ENCODE data around the gene HK1. TPM values are rescaled to one million over a fixed set of nuclear protein-coding genes. Genes with fewer than 3 reads are reported as not detected.
"Not testable (repeated sequence)": the region's sequence is repeated elsewhere in the genome, so short reads cannot be mapped to it uniquely, and the experiment has no call there.

HK1 gene
- total and polyA plus RNA-seq, 3 experiments from 2014 or later: 144 to 153 (median 151) TPM

GRCh38 chr10:69276503-69276902 is 1.8 kb upstream of the HK1 start:
- Histone ChIP-seq H3K27me3 (ENCODE audit: insufficient read depth, low read length, poor library complexity, severe bottlenecking) (no peaks in the 10 kb centered on the region), H3K27ac (ENCODE audit: low read depth, low read length) (no peak overlapping the region), H3K36me3 (ENCODE audit: insufficient read depth, low read length) (no peaks in the 10 kb centered on the region), H3K4me1 (ENCODE audit: insufficient read depth, low read length) (no peaks in the 10 kb centered on the region), H3K9me3 (ENCODE audit: low read length) (no peaks in the 10 kb centered on the region), H3K4me3 (ENCODE audit: low read length) (no peak overlapping the region)
- H3K4me3 Mint-ChIP-seq: no peak overlapping the region
- ChIA-PET CTCF (interaction anchor here (0.9 kb wide), 1 partner anchor 21 kb away, joined by 3 read pairs; no protein-coding TSS in a partner anchor), POLR2A (no interaction called here)
- no peaks in the 10 kb centered on the region for H3K4me1 Mint-ChIP-seq
- H3K27me3 Mint-ChIP-seq: peaks cover 2% of the 10 kb centered on the region in 2 donors
- H3K36me3 Mint-ChIP-seq: no peaks in the 10 kb centered on the region
- no peak for DNase-seq
- no peak overlapping the region for H3K27ac Mint-ChIP-seq
- H3K9me3 Mint-ChIP-seq: no peaks in the 10 kb centered on the region

DNA sequence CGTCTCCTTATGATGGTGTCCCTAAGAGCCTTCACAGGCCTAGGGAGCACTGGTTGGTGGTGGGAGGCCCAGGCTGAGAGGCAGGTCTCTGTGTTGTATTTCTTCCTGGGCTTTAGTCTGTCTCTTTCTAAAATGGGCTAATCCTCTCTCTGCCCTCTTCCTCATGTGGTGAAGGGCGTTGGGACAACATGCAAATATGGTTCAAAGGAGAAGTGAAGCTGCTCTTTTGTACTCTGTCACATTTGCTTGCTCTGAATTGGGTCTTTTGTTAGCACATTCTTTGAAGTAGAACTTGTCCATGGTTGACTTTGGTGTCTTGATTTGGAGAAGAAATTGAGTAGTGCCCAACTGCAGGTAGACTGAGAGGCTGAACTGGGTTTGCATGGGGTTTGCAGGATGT is 814 bp downstream of the HK1 start:
- no peak overlapping the region for H3K4me3 ChIP-seq (ENCODE audit: low read length)
- Mint-ChIP-seq H3K9me3 (no peaks in the 10 kb centered on the region), H3K4me3 (no peak overlapping the region), H3K4me1 (no peaks in the 10 kb centered on the region), H3K27ac (no peak overlapping the region), H3K27me3 (peaks cover 2 to 7% of the 10 kb centered on the region in 2 donors), H3K36me3 (no peaks in the 10 kb centered on the region)
- ChIA-PET CTCF (no interaction called here), POLR2A (no interaction called here)
- H3K27me3 ChIP-seq (ENCODE audit: insufficient read depth, low read length, poor library complexity, severe bottlenecking): no peaks in the 10 kb centered on the region
- no peak for DNase-seq
- no peak overlapping the region for H3K27ac ChIP-seq (ENCODE audit: low read depth, low read length)
- no peaks in the 10 kb centered on the region for H3K9me3 ChIP-seq (ENCODE audit: low read length)
- no peaks in the 10 kb centered on the region for H3K4me1 ChIP-seq (ENCODE audit: insufficient read depth, low read length)
- no peaks in the 10 kb centered on the region for H3K36me3 ChIP-seq (ENCODE audit: insufficient read depth, low read length)

DNA sequence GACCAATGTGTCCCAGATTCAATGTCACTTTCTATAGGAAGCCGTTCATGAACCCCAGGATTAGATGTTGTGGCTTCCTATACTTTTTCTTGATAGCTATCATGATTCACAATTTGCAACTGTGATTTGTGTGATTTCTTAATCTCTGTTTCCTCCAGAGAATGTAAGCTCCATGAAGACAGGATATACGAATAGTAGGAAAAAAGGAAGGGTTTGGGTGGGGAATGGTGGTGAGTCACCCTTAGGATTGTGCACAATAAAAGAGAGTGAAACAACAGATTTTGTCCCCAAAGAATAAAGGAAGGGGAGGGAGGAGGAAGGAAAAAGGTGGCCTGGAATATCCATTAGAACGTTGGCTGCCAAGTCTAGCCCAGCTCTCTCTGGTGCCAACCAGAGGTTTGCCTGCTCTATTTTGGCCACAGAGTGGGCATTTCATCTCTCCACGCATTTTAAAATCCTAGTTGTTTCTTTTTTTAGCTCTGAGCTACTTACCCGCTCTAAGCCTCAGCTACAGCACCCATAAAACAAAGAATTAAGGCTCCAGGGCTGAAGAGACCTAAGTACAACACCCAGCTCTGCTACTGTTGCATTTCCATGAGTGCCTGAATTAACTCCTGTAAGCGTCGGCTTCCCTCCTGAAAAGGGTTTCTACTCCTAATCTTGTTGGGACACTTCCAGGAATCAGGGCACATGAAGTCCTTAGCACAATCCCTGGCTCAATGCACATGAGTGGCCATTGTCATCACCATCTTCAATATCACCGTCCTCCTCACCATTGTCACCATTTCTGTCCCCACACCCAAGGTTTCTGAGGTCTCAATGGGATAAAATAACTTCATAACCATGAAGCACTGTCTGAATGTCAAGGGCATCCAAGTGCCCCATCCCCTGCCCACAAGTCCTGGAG is 3.5 kb downstream of the HK1 start:
- CTCF ChIA-PET: no interaction called here
- no peaks in the 10 kb centered on the region for H3K4me1 ChIP-seq (ENCODE audit: insufficient read depth, low read length)
- H3K4me3 ChIP-seq (ENCODE audit: low read length): no peak overlapping the region
- Mint-ChIP-seq H3K4me1 (no peaks in the 10 kb centered on the region), H3K36me3 (no peaks in the 10 kb centered on the region), H3K27ac (no peak overlapping the region), H3K27me3 (peaks cover 2 to 7% of the 10 kb centered on the region in 2 donors), H3K9me3 (no peaks in the 10 kb centered on the region), H3K4me3 (no peak overlapping the region)
- POLR2A ChIA-PET: no interaction called here
- H3K27ac ChIP-seq (ENCODE audit: low read depth, low read length): no peak overlapping the region
- no peaks in the 10 kb centered on the region for H3K9me3 ChIP-seq (ENCODE audit: low read length)
- no peaks in the 10 kb centered on the region for H3K27me3 ChIP-seq (ENCODE audit: insufficient read depth, low read length, poor library complexity, severe bottlenecking)
- H3K36me3 ChIP-seq (ENCODE audit: insufficient read depth, low read length): no peaks in the 10 kb centered on the region
- no peak for DNase-seq

GRCh38 chr10:69284402-69284801 is 6.1 kb downstream of the HK1 start:
- H3K27me3 Mint-ChIP-seq; DNase-seq; H3K4me1 Mint-ChIP-seq; H3K4me3 Mint-ChIP-seq; H3K9me3 ChIP-seq (ENCODE audit: low read length); H3K27me3 ChIP-seq (ENCODE audit: insufficient read depth, low read length, poor library complexity, severe bottlenecking); H3K27ac ChIP-seq (ENCODE audit: low read depth, low read length); H3K36me3 ChIP-seq (ENCODE audit: insufficient read depth, low read length); POLR2A ChIA-PET; H3K9me3 Mint-ChIP-seq; H3K4me1 ChIP-seq (ENCODE audit: insufficient read depth, low read length); CTCF ChIA-PET; H3K4me3 ChIP-seq (ENCODE audit: low read length); H3K36me3 Mint-ChIP-seq; H3K27ac Mint-ChIP-seq: not testable (repeated sequence)

GRCh38 chr10:69285699-69286098 is 7.4 kb downstream of the HK1 start:
- Histone ChIP-seq H3K36me3 (ENCODE audit: insufficient read depth, low read length) (no peaks in the 10 kb centered on the region), H3K9me3 (ENCODE audit: low read length) (no peaks in the 10 kb centered on the region), H3K4me1 (ENCODE audit: insufficient read depth, low read length) (no peaks in the 10 kb centered on the region), H3K27ac (ENCODE audit: low read depth, low read length) (no peak overlapping the region), H3K27me3 (ENCODE audit: insufficient read depth, low read length, poor library complexity, severe bottlenecking) (no peaks in the 10 kb centered on the region), H3K4me3 (ENCODE audit: low read length) (no peak overlapping the region)
- ChIA-PET POLR2A (no interaction called here), CTCF (no interaction called here)
- Mint-ChIP-seq H3K4me3 (no peak overlapping the region), H3K27ac (no peak overlapping the region), H3K27me3 (peaks cover 0 to 7% of the 10 kb centered on the region in 2 donors), H3K36me3 (no peaks in the 10 kb centered on the region), H3K9me3 (no peaks in the 10 kb centered on the region), H3K4me1 (no peaks in the 10 kb centered on the region)
- DNase-seq: no peak

GRCh38 chr10:69287181-69287580 is 8.9 kb downstream of the HK1 start:
- H3K4me3 ChIP-seq (ENCODE audit: low read length): no peak overlapping the region
- H3K9me3 ChIP-seq (ENCODE audit: low read length): no peaks in the 10 kb centered on the region
- H3K4me1 Mint-ChIP-seq: no peaks in the 10 kb centered on the region
- no peak overlapping the region for H3K27ac ChIP-seq (ENCODE audit: low read depth, low read length)
- ChIA-PET POLR2A (interaction anchor here (0.6 kb wide), 1 partner anchor 14 kb away, joined by 5 read pairs; no protein-coding TSS in a partner anchor), CTCF (interaction anchor here (1.1 kb wide), 1 partner anchor 34 kb away, joined by 3 read pairs; no protein-coding TSS in a partner anchor)
- no peak overlapping the region for H3K27ac Mint-ChIP-seq
- DNase-seq: no peak
- no peaks in the 10 kb centered on the region for H3K9me3 Mint-ChIP-seq
- no peaks in the 10 kb centered on the region for H3K4me1 ChIP-seq (ENCODE audit: insufficient read depth, low read length)
- peaks cover 0 to 3% of the 10 kb centered on the region in 2 donors for H3K27me3 Mint-ChIP-seq
- H3K27me3 ChIP-seq (ENCODE audit: insufficient read depth, low read length, poor library complexity, severe bottlenecking): no peaks in the 10 kb centered on the region
- no peaks in the 10 kb centered on the region for H3K36me3 ChIP-seq (ENCODE audit: insufficient read depth, low read length)
- no peak overlapping the region for H3K4me3 Mint-ChIP-seq
- no peaks in the 10 kb centered on the region for H3K36me3 Mint-ChIP-seq

GRCh38 chr10:69290993-69291392 is 12.7 kb downstream of the HK1 start:
- Mint-ChIP-seq H3K27ac (peak overlapping the region in 1 of 8 donors; percentile 10), H3K9me3 (no peaks in the 10 kb centered on the region), H3K4me1 (peaks cover 0 to 3% (median 0%) of the 10 kb centered on the region in 3 donors), H3K27me3 (peaks cover 4% of the 10 kb centered on the region in 2 donors), H3K4me3 (no peak overlapping the region), H3K36me3 (no peaks in the 10 kb centered on the region)
- ChIA-PET CTCF (no interaction called here), POLR2A (no interaction called here)
- Histone ChIP-seq H3K27ac (ENCODE audit: low read depth, low read length) (no peak overlapping the region), H3K4me1 (ENCODE audit: insufficient read depth, low read length) (no peaks in the 10 kb centered on the region), H3K27me3 (ENCODE audit: insufficient read depth, low read length, poor library complexity, severe bottlenecking) (no peaks in the 10 kb centered on the region), H3K36me3 (ENCODE audit: insufficient read depth, low read length) (no peaks in the 10 kb centered on the region), H3K9me3 (ENCODE audit: low read length) (no peaks in the 10 kb centered on the region), H3K4me3 (ENCODE audit: low read length) (no peak overlapping the region)
- no peak for DNase-seq

GRCh38 chr10:69292459-69292858 is 14.2 kb downstream of the HK1 start:
- Mint-ChIP-seq H3K27me3 (peaks cover 6 to 9% of the 10 kb centered on the region in 2 donors), H3K9me3 (no peaks in the 10 kb centered on the region), H3K4me3 (no peak overlapping the region), H3K27ac (no peak overlapping the region), H3K36me3 (no peaks in the 10 kb centered on the region), H3K4me1 (peaks cover 0 to 3% (median 0%) of the 10 kb centered on the region in 3 donors)
- Histone ChIP-seq H3K4me1 (ENCODE audit: insufficient read depth, low read length) (no peaks in the 10 kb centered on the region), H3K36me3 (ENCODE audit: insufficient read depth, low read length) (no peaks in the 10 kb centered on the region), H3K27me3 (ENCODE audit: insufficient read depth, low read length, poor library complexity, severe bottlenecking) (no peaks in the 10 kb centered on the region), H3K9me3 (ENCODE audit: low read length) (no peaks in the 10 kb centered on the region), H3K4me3 (ENCODE audit: low read length) (no peak overlapping the region), H3K27ac (ENCODE audit: low read depth, low read length) (no peak overlapping the region)
- ChIA-PET POLR2A (no interaction called here), CTCF (no interaction called here)
- DNase-seq: no peak
